OCI-LY3 (cell line): ENCODE results near the gene RFWD3.

ENCODE experiments used
- H2AFZ ChIP-seq: fragments of 200-600, 300-600 bp; shearing (Covaris generic); 2 replicates; pipeline ENCODE4 v1.6.0; 2014; ENCODE audit warnings: antibody characterized with exemption, low read depth, low read length
- H3K27ac ChIP-seq: fragments of 200-600, 300-600 bp; sonication (generic); 2 replicates; pipeline ENCODE4 v1.5.1; 2014; ENCODE audit warnings: mild to moderate bottlenecking, low read length, moderate library complexity, mixed read lengths
- H3K27me3 ChIP-seq: fragments of 200-600, 300-600 bp; sonication (generic); 2 replicates; pipeline ENCODE4 v1.6.1; 2014; ENCODE audit warnings: low read depth, low read length, mixed read lengths
- H3K36me3 ChIP-seq: fragments of 200-600, 300-600 bp; sonication (generic); replicated peaks from 2 replicates; pipeline ENCODE3; 2014; ENCODE audit warnings: low read depth, low read length, mixed read lengths
- H3K4me1 ChIP-seq: fragments of 300-600, 200-600 bp; sonication (generic); 2 replicates; pipeline ENCODE4 v1.6.1; 2014; ENCODE audit warnings: low read length, mixed read lengths
- H3K4me2 ChIP-seq: fragments of 200-600, 300-600 bp; sonication (generic); 2 replicates; pipeline ENCODE4 v1.6.1; 2014; ENCODE audit warnings: low read length, mixed read lengths
- H3K4me3 ChIP-seq: fragments of 300-600, 200-600 bp; sonication (generic); 2 replicates; pipeline ENCODE4 v1.5.1; 2014; ENCODE audit warnings: antibody characterized with exemption, mild to moderate bottlenecking, low read length, moderate library complexity
- H3K79me2 ChIP-seq: fragments of 300-600, 200-600 bp; shearing (Covaris generic); 2 replicates; pipeline ENCODE4 v1.6.1; 2014; ENCODE audit warnings: mild to moderate bottlenecking, low read length, mixed read lengths
- H3K9ac ChIP-seq: fragments of 300-600, 200-600 bp; shearing (Covaris generic); 2 replicates; pipeline ENCODE4 v1.6.0; 2014; ENCODE audit warnings: mild to moderate bottlenecking, low read length, moderate library complexity
- H3K9me3 ChIP-seq: fragments of 200-600, 300-600 bp; shearing (Covaris generic); 2 replicates; pipeline ENCODE4 v1.6.1; 2014; ENCODE audit warnings: low read length, mixed read lengths; ENCODE audit not compliant: insufficient read depth
- H4K20me1 ChIP-seq: fragments of 200-600, 300-600 bp; sonication (generic); 2 replicates; pipeline ENCODE4 v1.6.1; 2016; ENCODE audit warnings: low read length, mixed read lengths; ENCODE audit not compliant: insufficient read depth
- CTCF ChIP-seq: fragments of 200-600, 300-600 bp; sonication (generic); IDR thresholded peaks from 2 replicates; pipeline ENCODE4 v1.5.1; 2014; ENCODE audit warnings: antibody characterized with exemption, low read length, low read depth
- EZH2phosphoT487 ChIP-seq: fragments of 200-600 bp; shearing (Covaris generic); IDR thresholded peaks from 2 replicates; pipeline ENCODE4 v1.6.1; 2018; ENCODE audit warnings: antibody characterized with exemption, mixed run types, low read depth

The RFWD3 gene

GRCh38 chr16:74623214-74623838 is 43.4 kb downstream of the RFWD3 start:
- Histone ChIP-seq H3K4me1 (peaks cover 28% of the 10 kb centered on the region), H3K36me3 (peaks cover 57% of the 10 kb centered on the region), H3K79me2 (peaks cover 27% of the 10 kb centered on the region), H3K9me3 (no peaks in the 10 kb centered on the region), H3K27me3 (no peaks in the 10 kb centered on the region), H2AFZ (no peak overlapping the region), H3K27ac (no peak overlapping the region; the same call in 1 of the 2 replicates), H4K20me1 (0 out of 2 replicates have a peak, but pooled peaks cover 3% of the 10 kb centered on the region), H3K4me3 (no peak overlapping the region), H3K4me2 (no peak overlapping the region), H3K9ac (no peak overlapping the region)
- TF ChIP-seq EZH2phosphoT487 = no peak
- peak; percentile 77 for TF ChIP-seq CTCF

- no peaks in the 10 kb centered on the region for H3K27me3 ChIP-seq
- peaks cover 20% of the 10 kb centered on the region for H3K79me2 ChIP-seq
- 0 out of 2 replicates have a peak, but pooled peaks cover 3% of the 10 kb centered on the region for H4K20me1 ChIP-seq
- peaks cover 53% of the 10 kb centered on the region for H3K36me3 ChIP-seq
- H3K9ac ChIP-seq = no peak overlapping the region
- no peaks in the 10 kb centered on the region for H3K9me3 ChIP-seq
- no peak overlapping the region for H3K27ac ChIP-seq
- TF ChIP-seq EZH2phosphoT487 (no peak), CTCF (no peak)
- H2AFZ ChIP-seq = no peak overlapping the region
- no peak overlapping the region for H3K4me2 ChIP-seq
- H3K4me1 ChIP-seq = peaks cover 15% of the 10 kb centered on the region
- H3K4me3 ChIP-seq = no peak overlapping the region
Measured at GRCh38 chr16:74622005-74622404, 44.7 kb downstream of the RFWD3 start.

GRCh38 chr16:74617206-74617788 is 49.4 kb downstream of the RFWD3 start:
- no peak overlapping the region for H3K4me2 ChIP-seq
- no peaks in the 10 kb centered on the region for H3K9me3 ChIP-seq
- no peaks in the 10 kb centered on the region for H3K79me2 ChIP-seq
- H4K20me1 ChIP-seq = no peaks in the 10 kb centered on the region
- TF ChIP-seq CTCF = no peak
- no peak for TF ChIP-seq EZH2phosphoT487
- H3K36me3 ChIP-seq = peaks cover 22% of the 10 kb centered on the region
- H3K4me3 ChIP-seq = no peak overlapping the region
- no peaks in the 10 kb centered on the region for H3K4me1 ChIP-seq
- H3K27me3 ChIP-seq = no peaks in the 10 kb centered on the region
- H2AFZ ChIP-seq = no peak overlapping the region
- H3K27ac ChIP-seq = no peak overlapping the region
- H3K9ac ChIP-seq = no peak overlapping the region

GRCh38 chr16:74611721-74612120 is 55.0 kb downstream of the RFWD3 start:
- Histone ChIP-seq H4K20me1 (no peaks in the 10 kb centered on the region), H3K4me1 (peaks cover 4% of the 10 kb centered on the region; the same call in 1 of the 2 replicates), H3K4me3 (no peak overlapping the region), H3K27ac (no peak overlapping the region), H3K79me2 (peaks cover 2% of the 10 kb centered on the region), H3K4me2 (no peak overlapping the region), H2AFZ (no peak overlapping the region), H3K9ac (no peak overlapping the region), H3K9me3 (no peaks in the 10 kb centered on the region), H3K27me3 (no peaks in the 10 kb centered on the region), H3K36me3 (no peaks in the 10 kb centered on the region)
- no peak for TF ChIP-seq CTCF
- no peak for TF ChIP-seq EZH2phosphoT487
